ENCODE data around the gene FIBP. TPM values are rescaled to one million over a fixed set of nuclear protein-coding genes. Genes with fewer than 3 reads are reported as not detected.

The FIBP gene
- total RNA-seq (2014; rRNA removed; shearing (Covaris generic)), result 295 and 309 TPM in 2 replicates

GRCh38 chr11:65888163-65888814, at the start of gene FIBP:
FIBP (minus strand) TSS chr11:65888471; CDS start chr11:65888418, 53 bp downstream.
- no peaks in the 10 kb centered on the region for H3K27me3 ChIP-seq (replicated peaks)
- DNase-seq (ENCODE audit: low read depth in 1 of 2, low spot score in 2 of 2), result peak; percentile 99 to 100
- 0 out of 2 replicates have a peak, but pooled peaks cover 2% of the 10 kb centered on the region for H3K9me3 ChIP-seq (replicated peaks)
- H3K36me3 ChIP-seq, result peaks cover 82% of the 10 kb centered on the region
- peak within 1 kb of the TSS; percentile 61 for H3K4me3 ChIP-seq
- H3K27ac ChIP-seq, result peak within 1 kb of the TSS; percentile 55
- H3K4me1 ChIP-seq (replicated peaks), result peaks cover 55% of the 10 kb centered on the region

DNA sequence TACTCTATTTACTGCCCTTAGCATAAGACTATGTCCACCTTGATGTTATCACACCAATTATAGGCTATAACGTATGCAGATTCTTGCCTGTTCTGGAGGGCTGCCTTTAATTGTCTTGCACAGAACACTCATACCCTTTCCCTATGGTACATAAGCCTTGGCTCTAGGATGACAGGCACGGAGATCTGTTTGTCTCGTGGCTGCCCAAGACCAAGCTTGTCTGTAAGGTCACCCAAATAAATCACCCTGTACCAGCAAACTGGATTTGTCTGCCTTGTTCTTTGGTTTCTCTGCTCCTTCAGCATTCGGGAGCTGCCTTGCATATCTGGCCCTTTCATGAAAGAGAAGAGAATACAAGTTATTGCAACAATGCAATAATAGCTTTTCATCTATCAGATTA, 49.5 kb upstream of the FIBP start:
- H3K9me3 ChIP-seq (replicated peaks), result no peaks in the 10 kb centered on the region
- H3K27me3 ChIP-seq (replicated peaks), result peaks cover 10% of the 10 kb centered on the region
- H3K27ac ChIP-seq, result no peak overlapping the region
- no peak overlapping the region for H3K4me3 ChIP-seq
- DNase-seq (ENCODE audit: low read depth in 1 of 2, low spot score in 2 of 2), result no peak
- no peaks in the 10 kb centered on the region for H3K36me3 ChIP-seq
- peaks cover 8% of the 10 kb centered on the region for H3K4me1 ChIP-seq (replicated peaks)

GRCh38 chr11:65934014-65934413, 45.7 kb upstream of the FIBP start:
- DNase-seq (ENCODE audit: low read depth in 1 of 2, low spot score in 2 of 2), result no peak
- Histone ChIP-seq H3K4me1 (replicated peaks) (no peaks in the 10 kb centered on the region), H3K27ac (no peak overlapping the region), H3K27me3 (replicated peaks) (peaks cover 10% of the 10 kb centered on the region), H3K36me3 (no peaks in the 10 kb centered on the region), H3K4me3 (no peak overlapping the region), H3K9me3 (replicated peaks) (no peaks in the 10 kb centered on the region)

- DNase-seq (ENCODE audit: low read depth in 1 of 2, low spot score in 2 of 2), result no peak
- Histone ChIP-seq H3K4me1 (replicated peaks) (peaks cover 3% of the 10 kb centered on the region; the same call in 1 of the 2 replicates), H3K27ac (no peak overlapping the region), H3K4me3 (no peak overlapping the region), H3K9me3 (replicated peaks) (no peaks in the 10 kb centered on the region), H3K36me3 (no peaks in the 10 kb centered on the region), H3K27me3 (replicated peaks) (peaks cover 8% of the 10 kb centered on the region)
Measured at GRCh38 chr11:65932558-65932919, 44.3 kb upstream of the FIBP start.

DNA sequence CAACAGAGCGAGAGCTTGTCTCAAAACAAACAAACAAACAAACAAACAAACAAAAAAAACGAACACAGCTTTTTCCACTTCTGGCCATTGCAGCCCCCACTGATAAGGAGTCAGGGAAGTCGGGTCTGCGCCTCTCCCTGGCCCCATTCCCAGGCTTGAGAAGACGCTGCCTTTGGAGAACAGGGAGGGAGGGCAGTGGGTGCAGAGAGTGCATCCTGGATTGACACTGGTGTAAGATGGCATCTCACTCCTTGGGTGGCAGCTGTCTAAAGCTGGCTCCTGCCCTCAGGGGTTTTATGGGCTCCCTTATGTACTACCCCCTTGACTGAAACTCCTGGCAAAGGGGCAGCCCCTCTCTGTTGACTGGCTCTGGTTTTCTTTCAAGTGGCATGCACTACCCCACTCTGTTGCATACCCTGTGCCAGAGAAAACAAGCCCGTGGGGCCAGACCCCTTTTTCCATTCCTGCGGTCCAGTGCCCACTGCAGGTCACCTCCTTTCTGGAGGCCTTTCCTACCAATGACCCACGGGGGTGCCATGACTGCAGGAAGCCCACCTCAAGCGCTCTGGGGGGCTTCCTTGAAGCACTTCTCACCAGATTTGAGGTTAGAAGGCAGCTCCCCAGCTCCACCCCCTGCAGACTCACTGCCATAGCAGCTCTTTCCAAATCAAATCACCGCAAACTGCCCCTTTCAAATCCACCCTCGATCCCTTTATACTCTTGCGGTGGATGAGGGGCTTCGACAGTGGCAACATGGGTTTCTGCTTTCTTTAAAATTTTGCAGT, 43.7 kb upstream of the FIBP start:
- Histone ChIP-seq H3K36me3 (peaks cover 3% of the 10 kb centered on the region; the same call in 1 of the 2 replicates), H3K4me3 (no peak overlapping the region), H3K4me1 (replicated peaks) (peaks cover 3% of the 10 kb centered on the region; the same call in 1 of the 2 replicates), H3K27me3 (replicated peaks) (peaks cover 3% of the 10 kb centered on the region), H3K9me3 (replicated peaks) (no peaks in the 10 kb centered on the region), H3K27ac (no peak overlapping the region)
- DNase-seq (ENCODE audit: low read depth in 1 of 2, low spot score in 2 of 2), result peak in 1 of 2 experiments; percentile 57

- Histone ChIP-seq H3K4me1 (replicated peaks) (peaks cover 3% of the 10 kb centered on the region; the same call in 1 of the 2 replicates), H3K36me3 (peaks cover 16% of the 10 kb centered on the region), H3K27me3 (replicated peaks) (no peaks in the 10 kb centered on the region), H3K9me3 (replicated peaks) (no peaks in the 10 kb centered on the region), H3K27ac (no peak overlapping the region), H3K4me3 (no peak overlapping the region)
- no peak for DNase-seq (ENCODE audit: low read depth in 1 of 2, low spot score in 2 of 2)
Measured at GRCh38 chr11:65928667-65929066, 40.4 kb upstream of the FIBP start.

DNA sequence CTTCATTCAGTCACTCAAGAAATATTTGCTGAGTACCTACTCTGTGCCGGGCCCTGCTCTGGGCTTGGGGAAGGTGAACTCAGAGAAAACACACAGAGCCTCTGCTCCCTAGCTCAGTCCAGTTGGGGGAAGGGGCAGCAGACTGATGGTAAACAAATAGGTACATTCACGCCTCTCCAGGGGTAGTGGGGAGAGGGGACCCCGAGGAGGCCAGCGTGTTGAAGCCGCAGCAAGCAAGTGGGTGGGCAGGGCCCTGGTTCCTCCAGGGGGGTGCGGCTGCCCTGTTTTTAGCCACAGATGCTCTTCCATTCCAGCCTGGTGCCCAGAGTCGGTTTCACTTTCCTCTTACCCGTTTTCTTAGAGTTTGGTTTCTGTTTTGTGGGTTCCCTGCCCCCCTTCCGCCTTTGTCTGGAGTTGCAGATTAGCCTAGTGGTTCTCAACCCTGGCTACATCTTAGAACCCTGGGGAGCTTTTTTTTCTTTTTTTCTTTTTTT, 39.7 kb upstream of the FIBP start:
- no peak for DNase-seq (ENCODE audit: low read depth in 1 of 2, low spot score in 2 of 2)
- Histone ChIP-seq H3K36me3 (peaks cover 23% of the 10 kb centered on the region), H3K4me1 (replicated peaks) (peaks cover 3% of the 10 kb centered on the region; the same call in 1 of the 2 replicates), H3K9me3 (replicated peaks) (no peaks in the 10 kb centered on the region), H3K27ac (no peak overlapping the region), H3K4me3 (no peak overlapping the region), H3K27me3 (replicated peaks) (no peaks in the 10 kb centered on the region)

GRCh38 chr11:65925397-65925796, 37.1 kb upstream of the FIBP start:
- DNase-seq (ENCODE audit: low read depth in 1 of 2, low spot score in 2 of 2), result no peak
- peaks cover 8% of the 10 kb centered on the region for H3K4me1 ChIP-seq (replicated peaks)
- no peak overlapping the region for H3K4me3 ChIP-seq
- no peaks in the 10 kb centered on the region for H3K27me3 ChIP-seq (replicated peaks)
- no peak overlapping the region for H3K27ac ChIP-seq
- H3K36me3 ChIP-seq, result peaks cover 49% of the 10 kb centered on the region
- H3K9me3 ChIP-seq (replicated peaks), result no peaks in the 10 kb centered on the region

DNA sequence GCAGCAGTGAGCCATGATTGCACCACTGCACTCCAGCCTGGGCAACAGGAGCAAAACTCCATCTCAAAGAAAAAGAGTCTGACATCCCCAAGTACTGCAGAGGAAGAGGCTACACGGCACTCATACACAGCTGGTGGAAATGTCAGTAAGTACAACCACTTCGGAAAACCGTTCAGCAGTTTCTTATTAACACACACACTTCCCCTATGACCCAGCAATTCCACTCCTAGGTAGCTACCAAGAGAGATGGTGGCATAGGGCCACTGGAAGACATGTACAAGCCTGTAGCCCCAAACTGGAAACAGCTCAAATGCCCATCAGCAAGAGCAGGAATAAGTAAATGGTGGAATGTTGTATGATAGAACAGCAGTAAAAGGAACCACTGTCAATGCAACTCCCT, 34.3 kb upstream of the FIBP start:
- H3K4me3 ChIP-seq, result no peak overlapping the region
- no peak overlapping the region for H3K27ac ChIP-seq
- peaks cover 23% of the 10 kb centered on the region for H3K4me1 ChIP-seq (replicated peaks)
- H3K27me3 ChIP-seq (replicated peaks), result no peaks in the 10 kb centered on the region
- peaks cover 5% of the 10 kb centered on the region; the same call in 1 of the 2 replicates for H3K9me3 ChIP-seq (replicated peaks)
- peaks cover 72% of the 10 kb centered on the region for H3K36me3 ChIP-seq
- DNase-seq (ENCODE audit: low read depth in 1 of 2, low spot score in 2 of 2), result no peak

DNA sequence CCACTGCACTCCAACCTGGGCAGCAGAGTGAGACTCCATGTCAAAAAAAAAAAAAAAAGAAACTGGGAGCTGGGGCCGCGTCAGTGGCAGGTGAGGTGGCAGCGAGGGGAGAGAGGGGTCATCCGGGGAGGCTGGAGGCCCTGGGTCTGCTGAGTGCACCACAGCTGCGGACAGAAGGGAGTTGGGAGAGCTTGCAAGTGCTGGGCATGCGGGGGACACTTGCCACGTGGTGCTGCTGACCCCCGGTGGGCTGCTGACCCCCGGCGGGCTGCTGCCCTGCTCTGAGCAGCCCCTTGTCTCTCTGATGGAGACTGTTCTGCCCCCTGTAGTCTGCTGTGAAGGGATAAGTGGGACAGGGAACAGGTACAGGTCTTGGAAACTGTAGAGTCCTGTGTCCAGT, 33.6 kb upstream of the FIBP start:
- no peak overlapping the region for H3K4me3 ChIP-seq
- no peak overlapping the region for H3K27ac ChIP-seq
- peaks cover 30% of the 10 kb centered on the region for H3K4me1 ChIP-seq (replicated peaks)
- H3K9me3 ChIP-seq (replicated peaks), result peaks cover 5% of the 10 kb centered on the region; the same call in 1 of the 2 replicates
- DNase-seq (ENCODE audit: low read depth in 1 of 2, low spot score in 2 of 2), result no peak
- peaks cover 76% of the 10 kb centered on the region for H3K36me3 ChIP-seq
- no peaks in the 10 kb centered on the region for H3K27me3 ChIP-seq (replicated peaks)

DNA sequence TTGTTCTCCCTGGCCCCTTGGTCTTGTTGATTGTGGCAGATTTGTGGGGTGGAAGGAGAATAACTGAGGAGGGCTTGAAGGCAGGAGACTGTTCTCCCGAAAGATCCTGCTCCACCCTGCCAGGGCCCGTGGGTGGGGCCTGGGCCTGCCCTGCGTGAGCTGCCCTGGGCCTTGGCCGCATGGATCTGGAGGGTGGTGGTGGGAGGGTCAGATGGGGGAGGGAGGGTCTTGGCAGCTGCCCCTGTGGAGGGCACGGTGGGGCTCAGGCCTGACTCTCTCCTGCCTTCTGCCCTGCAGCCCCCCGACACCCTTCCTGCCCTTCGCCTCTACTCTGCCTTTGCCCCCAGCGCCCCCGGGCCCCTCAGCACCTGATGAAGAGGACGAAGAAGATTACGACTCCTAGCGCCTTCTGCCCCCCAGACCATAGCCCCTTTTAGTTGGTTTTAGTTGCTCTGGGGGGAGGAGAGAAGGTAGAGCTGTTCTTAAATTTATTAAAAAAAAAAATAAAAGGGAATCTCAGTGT, 32.8 kb upstream of the FIBP start:
- DNase-seq (ENCODE audit: low read depth in 1 of 2, low spot score in 2 of 2), result no peak
- Histone ChIP-seq H3K27ac (no peak overlapping the region), H3K27me3 (replicated peaks) (no peaks in the 10 kb centered on the region), H3K36me3 (peaks cover 82% of the 10 kb centered on the region), H3K9me3 (replicated peaks) (peaks cover 5% of the 10 kb centered on the region; the same call in 1 of the 2 replicates), H3K4me1 (replicated peaks) (peaks cover 38% of the 10 kb centered on the region), H3K4me3 (no peak overlapping the region)

GRCh38 chr11:65920372-65920802, 32.1 kb upstream of the FIBP start:
- peaks cover 82% of the 10 kb centered on the region for H3K36me3 ChIP-seq
- no peak for DNase-seq (ENCODE audit: low read depth in 1 of 2, low spot score in 2 of 2)
- H3K4me1 ChIP-seq (replicated peaks), result peaks cover 45% of the 10 kb centered on the region
- H3K27ac ChIP-seq, result no peak overlapping the region
- H3K27me3 ChIP-seq (replicated peaks), result no peaks in the 10 kb centered on the region
- H3K9me3 ChIP-seq (replicated peaks), result peaks cover 5% of the 10 kb centered on the region; the same call in 1 of the 2 replicates
- peak overlapping the region; percentile 94 for H3K4me3 ChIP-seq

GRCh38 chr11:65919573-65920371, 31.5 kb upstream of the FIBP start:
- Histone ChIP-seq H3K27ac (peak overlapping the region; percentile 49), H3K4me3 (peak overlapping the region; percentile 94), H3K4me1 (replicated peaks) (peaks cover 51% of the 10 kb centered on the region), H3K27me3 (replicated peaks) (no peaks in the 10 kb centered on the region), H3K9me3 (replicated peaks) (peaks cover 5% of the 10 kb centered on the region; the same call in 1 of the 2 replicates), H3K36me3 (peaks cover 82% of the 10 kb centered on the region)
- peak; percentile 44 to 76 for DNase-seq (ENCODE audit: low read depth in 1 of 2, low spot score in 2 of 2)
